GM12878 (cell line): Measurements from ENCODE around the gene CACNA1D. TPM values are rescaled to one million over a fixed set of nuclear protein-coding genes. Genes with fewer than 3 reads are reported as not detected.

ENCODE experiments used
- ATAC-seq: fragments of 200-7000 bp; cut with Tn5 transposase; 3 replicates; pipeline ENCODE4 v1.9.1; 2020; ENCODE audit warnings: mild to moderate bottlenecking, moderate library complexity
- BruUV-seq: library from RNA; stranded (reverse); fragments of 400-500 nt; replicated peaks from 2 replicates; lab custom pipeline; 2021; lab: Mats Ljungman, UMichigan
- CTCF ChIA-PET: fragments of 300-600 bp; sonication (Branson Sonifier 250); formaldehyde crosslinking; extraction: SDS; loops from one replicate; lab custom pipeline; 2021; ENCODE audit warnings: inconsistent platforms; lab: Yijun Ruan, JAX
- POLR2A ChIA-PET: fragments of 350-600 bp; formaldehyde crosslinking; extraction: SDS; loops from one replicate; lab custom pipeline; 2021; ENCODE audit warnings: inconsistent platforms; lab: Charles Lee
- RAD21 ChIA-PET: fragments of 300-600 bp; sonication (Branson Sonifier 250); formaldehyde crosslinking; loops from one replicate; lab custom pipeline; 2023; ENCODE audit warnings: antibody characterized with exemption; ENCODE audit not compliant: unreplicated experiment; lab: Charles Lee
- SMC1A ChIA-PET: fragments of 300-600 bp; sonication (Branson Sonifier 250); formaldehyde crosslinking; loops from one replicate; lab custom pipeline; 2023; ENCODE audit not compliant: unreplicated experiment, uncharacterized antibody; lab: Charles Lee
- DNase-seq: peaks from one replicate; pipeline ENCODE4 v3.0.0-alpha.2; 2011; ENCODE audit warnings: low read depth, low spot score
- FAIRE-seq: peaks from 3 replicates; lab custom pipeline; 2011; peaks lifted over from hg19 to GRCh38; lab: Jason Lieb, UNC
- H2AFZ ChIP-seq: 2 replicates; pipeline ENCODE4 v1.6.0; 2011; ENCODE audit warnings: low read depth, low read length, control low read depth; ENCODE audit not compliant: control insufficient read depth
- H3K27ac ChIP-seq: 2 replicates; pipeline ENCODE4 v1.5.1; 2011; ENCODE audit warnings: control low read depth; ENCODE audit not compliant: control insufficient read depth, insufficient read depth
- H3K27me3 ChIP-seq, 2 experiments: replicated peaks in 1 of 2; 2 replicates each; pipeline versions ENCODE4 v1.6.0 to v1.6.1; 2011; ENCODE audit warnings: low read length in 1 of 2; ENCODE audit not compliant: control insufficient read depth in 2 of 2, insufficient read depth in 2 of 2
- H3K36me3 ChIP-seq, 2 experiments: 2 replicates each; pipeline ENCODE4 v1.5.1; 2011; ENCODE audit warnings: low read length in 1 of 2; ENCODE audit not compliant: control insufficient read depth in 2 of 2, insufficient read depth in 2 of 2
- H3K4me1 ChIP-seq: 2 replicates; pipeline ENCODE4 v1.6.1; 2011; ENCODE audit warnings: mild to moderate bottlenecking, low read length, moderate library complexity, mixed read lengths; ENCODE audit not compliant: control insufficient read depth, insufficient read depth
- H3K4me2 ChIP-seq: 2 replicates; pipeline ENCODE4 v1.6.0; 2011; ENCODE audit warnings: control low read depth; ENCODE audit not compliant: control insufficient read depth, insufficient read depth
- H3K4me3 ChIP-seq: fragments of 200-600 bp; sonication (generic); 2 replicates; pipeline ENCODE4 v1.5.1; 2016
- H3K79me2 ChIP-seq: 2 replicates; pipeline ENCODE4 v1.6.0; 2011; ENCODE audit warnings: low read length; ENCODE audit not compliant: control insufficient read depth, insufficient read depth
- H3K9ac ChIP-seq: 2 replicates; pipeline ENCODE4 v1.8.0; 2011; ENCODE audit warnings: low read length, control low read depth, mixed read lengths; ENCODE audit not compliant: control insufficient read depth, insufficient read depth
- H3K9me3 ChIP-seq: replicated peaks from 3 replicates; pipeline ENCODE4 v1.5.1; 2011; ENCODE audit warnings: mild to moderate bottlenecking, low read length; ENCODE audit not compliant: control insufficient read depth, insufficient read depth
- H4K20me1 ChIP-seq: 2 replicates; pipeline ENCODE4 v1.6.0; 2011; ENCODE audit not compliant: control insufficient read depth, insufficient read depth
- BHLHE40 ChIP-seq, 2 experiments: fragments of 450-650 bp in 1 of 2; IDR thresholded peaks; 2 replicates each; pipeline ENCODE4 v1.6.1; 2011 to 2017; ENCODE audit warnings: low read depth in 2 of 2, borderline replicate concordance in 1 of 2, improper control_type of control experiment in 1 of 2, low read length in 1 of 2, mild to moderate bottlenecking in 1 of 2
- BMI1 ChIP-seq: fragments of 450-650 bp; IDR thresholded peaks from 2 replicates; pipeline ENCODE4 v1.6.1; 2016; ENCODE audit warnings: mild to moderate bottlenecking, moderate library complexity, borderline replicate concordance
- CBX5 ChIP-seq: sonication (generic); IDR thresholded peaks from 2 replicates; pipeline ENCODE4 v1.6.1; 2016; ENCODE audit warnings: low read depth, moderate library complexity, mild to moderate bottlenecking, inconsistent platforms
- DPF2 ChIP-seq: fragments of 450-650 bp; IDR thresholded peaks from 2 replicates; pipeline ENCODE4 v1.6.1; 2017; ENCODE audit warnings: mild to moderate bottlenecking
- EGR1 ChIP-seq, 2 experiments: IDR thresholded peaks; 1 replicate in 1 of 2; 2 replicates in 1 of 2; pipeline ENCODE4 v1.6.1; 2011 to 2012; ENCODE audit warnings: low read depth in 2 of 2, low read length in 2 of 2, borderline replicate concordance in 1 of 2, mild to moderate bottlenecking in 1 of 2, moderate library complexity in 1 of 2
- EZH2 ChIP-seq: IDR thresholded peaks from 2 replicates; pipeline ENCODE4 v1.6.1; 2012; ENCODE audit warnings: low read depth, mild to moderate bottlenecking, control low read depth, inconsistent platforms, low read length, borderline replicate concordance; ENCODE audit not compliant: control insufficient read depth
- HDAC6 ChIP-seq: fragments of 200-600 bp; sonication (generic); IDR thresholded peaks from one replicate; pipeline ENCODE4 v1.8.0; 2017; ENCODE audit warnings: antibody characterized with exemption; ENCODE audit not compliant: unreplicated experiment
- IKZF2 ChIP-seq, 2 experiments: fragments of 450-650 bp; IDR thresholded peaks; 2 replicates each; pipeline ENCODE4 v1.6.1; 2017; ENCODE audit warnings: mild to moderate bottlenecking in 2 of 2, moderate library complexity in 2 of 2
- IRF4 ChIP-seq: IDR thresholded peaks from 2 replicates; pipeline ENCODE4 v1.6.1; 2011; ENCODE audit warnings: low read depth, low read length
- NBN ChIP-seq: fragments of 450-650 bp; IDR thresholded peaks from 2 replicates; pipeline ENCODE4 v1.6.1; 2016
- NFXL1 ChIP-seq: fragments of 450-650 bp; IDR thresholded peaks from 2 replicates; pipeline ENCODE4 v1.6.1; 2017; ENCODE audit warnings: antibody characterized with exemption, mild to moderate bottlenecking, borderline replicate concordance
- NFYA ChIP-seq: IDR thresholded peaks from 2 replicates; pipeline ENCODE4 v1.6.1; 2011; ENCODE audit warnings: low read depth, mild to moderate bottlenecking, low read length, improper control_type of control experiment, borderline replicate concordance
- RCOR1 ChIP-seq: conservative IDR thresholded peaks from 2 replicates; pipeline ENCODE4 v1.6.1; 2012; ENCODE audit warnings: low read depth, low read length, improper control_type of control experiment
- SMAD5 ChIP-seq: IDR thresholded peaks from 2 replicates; pipeline ENCODE4 v1.6.1; 2016; ENCODE audit warnings: antibody characterized with exemption, low read depth
- SP1 ChIP-seq: IDR thresholded peaks from one replicate; pipeline ENCODE4 v1.6.1; 2011; ENCODE audit warnings: low read depth, low read length
- SREBF1 ChIP-seq: IDR thresholded peaks from 2 replicates; pipeline ENCODE4 v1.6.1; 2012; ENCODE audit warnings: mild to moderate bottlenecking, low read length
- TCF7 ChIP-seq: IDR thresholded peaks from 2 replicates; pipeline ENCODE4 v1.6.1; 2014; ENCODE audit warnings: antibody characterized with exemption, borderline replicate concordance
- USF1 ChIP-seq: IDR thresholded peaks from 2 replicates; pipeline ENCODE4 v1.6.1; 2011; ENCODE audit warnings: borderline replicate concordance, low read depth, mild to moderate bottlenecking, moderate library complexity, mixed read lengths, low read length; ENCODE audit not compliant: insufficient read depth; ENCODE audit errors: extremely low read length
- YBX1 ChIP-seq: fragments of 450-650 bp; IDR thresholded peaks from 2 replicates; pipeline ENCODE4 v1.6.1; 2016; ENCODE audit warnings: antibody characterized with exemption
- ZZZ3 ChIP-seq: IDR thresholded peaks from 2 replicates; pipeline ENCODE4 v1.6.1; 2011; ENCODE audit warnings: low read depth; ENCODE audit not compliant: control insufficient read depth, insufficient read length
- WGBS: methylation state at CpG from one replicate; pipeline ENCODE4 v1.1.6; 2016; ENCODE audit warnings: low lambda C conversion rate; ENCODE audit not compliant: insufficient replicate concordance, insufficient coverage; ENCODE audit errors: missing lambda C conversion rate; 5-methylcytosine and 5-hydroxymethylcytosine counted together
- in situ Hi-C: fragments of 300-500 bp; cut with MboI; formaldehyde crosslinking; loops from 9 replicates; pipeline ENCODE4 v1.14.3; 2018; ENCODE audit warnings: mixed read lengths
- intact Hi-C: fragments of 100-400 bp; cut with micrococcal nuclease; formaldehyde crosslinking; loops from one replicate; pipeline ENCODE4 v1.14.2; 2022; ENCODE audit not compliant: unreplicated experiment
- polyA plus RNA-seq, 11 experiments: library from polyadenylated mRNA; depleted of rRNA in 4 of 11; unstranded in 6 of 11; stranded (reverse) in 5 of 11; fragments of >200 nt; fragmentation: Nextera tagmentation in 4 of 11; fragmentation: Illumina TruSeq in 1 of 11; extraction: Ambion mirVana in 4 of 11; extraction: Trizol in 1 of 11; gene quantifications; 1 replicate in 1 of 11; 2 replicates in 10 of 11; pipeline versions ENCODE4 v1.2.1 to v1.2.3, GENCODE V29; 2011 to 2016; ENCODE audit warnings: inconsistent platforms in 2 of 11, missing spikeins in 2 of 11, low read depth in 1 of 11
- total RNA-seq, 4 experiments: library from RNA; depleted of rRNA in 3 of 4; stranded (reverse); fragments of >200 nt in 3 of 4; fragmentation: Illumina TruSeq in 1 of 4; extraction: Trizol in 1 of 4; gene quantifications; 2 replicates each; pipeline versions ENCODE4 v1.2.1 to v1.2.3, GENCODE V29; 2013 to 2021

CACNA1D gene
- total and polyA plus RNA-seq, 10 of the 15 experiments (the other 5 are each of a cell fraction or from before 2014, with no cell fraction given), result 0.21 to 24.4 (median 1.6) TPM

- CTCF ChIA-PET, result interaction anchor here (0.6 to 1.8 kb wide), 2 partner anchors 60 to 125 kb away, joined by 4 to 5 read pairs; no protein-coding TSS in a partner anchor
- peaks cover 12% of the 10 kb centered on the region for H3K4me1 ChIP-seq
- H3K27ac ChIP-seq, result no peak overlapping the region
- FAIRE-seq, result no peak
- intact Hi-C loops, result loop anchor here (2.0 kb wide), 1 partner anchor 95 kb away; no protein-coding TSS in a partner anchor
- SMC1A ChIA-PET, result interaction anchor here (0.7 to 2.2 kb wide), 6 partner anchors 16 to 146 kb away, joined by 3 to 6 read pairs (median 4); no protein-coding TSS in a partner anchor
- RAD21 ChIA-PET, result interaction anchor here (1.0 kb wide), 1 partner anchor 57 kb away, joined by 3 read pairs; no protein-coding TSS in a partner anchor
- H3K79me2 ChIP-seq, result no peaks in the 10 kb centered on the region
- peaks cover 2% of the 10 kb centered on the region; the same call in 2 of the 3 replicates for H3K9me3 ChIP-seq
- no peak overlapping the region for H3K9ac ChIP-seq
- TF ChIP-seq SP1 (no peak), BMI1 (no peak), NFYA (no peak), NBN (no peak), DPF2 (no peak), TCF7 (no peak), YBX1 (no peak), NFXL1 (no peak), BHLHE40 (IDR thresholded peaks at IDR 0.05; ENCODE audit: borderline replicate concordance in 1 of 2, low read depth in 2 of 2, low read length in 1 of 2) (no peak), SREBF1 (no peak), IRF4 (no peak), ZZZ3 (no peak), SMAD5 (no peak), EGR1 (IDR thresholded peaks at IDR 0.05; ENCODE audit: borderline replicate concordance in 1 of 2, low read depth in 2 of 2, low read length in 2 of 2) (no peak), HDAC6 (no peak), RCOR1 (no peak), EZH2 (no peak), USF1 (no peak), CBX5 (no peak), IKZF2 (IDR thresholded peaks at IDR 0.05) (no peak)
- no peaks in the 10 kb centered on the region for H3K27me3 ChIP-seq
- ATAC-seq, result no peak
- no peak overlapping the region for H3K4me2 ChIP-seq
- no TSS peak for BruUV-seq
- H2AFZ ChIP-seq, result no peak overlapping the region
- WGBS, result 50% methylated on average over 4 of the region's 4 CpGs
- no peaks in the 10 kb centered on the region for H4K20me1 ChIP-seq
- no peak overlapping the region for H3K4me3 ChIP-seq
- in situ Hi-C loops, result no loop called here
- POLR2A ChIA-PET, result no interaction called here
- H3K36me3 ChIP-seq, result no peaks in the 10 kb centered on the region
- DNase-seq, result peak; percentile 4
These were observed 155.4 kb downstream of the CACNA1D start for GRCh38 chr3:53649816-53650215.
